ENCODE data around the gene AP3B1.
"Not testable (repeated sequence)": the region's sequence is repeated elsewhere in the genome, so short reads cannot be mapped to it uniquely, and the experiment has no call there.

AP3B1 gene

DNA sequence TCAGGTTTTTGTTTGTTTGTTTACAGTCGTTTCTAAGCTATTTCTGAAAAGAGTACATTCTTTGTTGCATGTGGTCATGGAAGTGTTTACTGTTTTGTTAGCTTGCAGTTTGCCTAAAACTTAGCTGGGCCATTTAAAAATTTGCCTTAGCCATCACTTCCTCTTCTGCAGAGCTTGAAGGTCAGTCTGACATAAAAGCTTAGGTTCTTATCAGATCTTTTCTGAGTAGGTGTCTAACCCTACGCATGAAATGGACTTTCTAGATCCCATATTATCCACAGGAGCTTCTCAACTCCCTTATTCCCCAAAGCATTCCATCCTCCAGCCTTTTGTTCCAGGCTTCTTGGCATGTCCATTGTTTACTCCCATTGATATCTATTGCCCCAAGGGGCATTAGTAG is 90.3 kb downstream of the AP3B1 start:
- in situ Hi-C loops (cut with MboI; ENCODE audit: low pct_unique_long_range_greater_than_20kb, low sequenced_read_pairs), result no loop called here

GRCh38 chr5:78203815-78204214 is 90.7 kb downstream of the AP3B1 start:
- in situ Hi-C loops (cut with MboI; ENCODE audit: low pct_unique_long_range_greater_than_20kb, low sequenced_read_pairs), result no loop called here

More for the DNA sequence above, 90.3 kb downstream of the AP3B1 start:
- no peak for DNase-seq

DNA sequence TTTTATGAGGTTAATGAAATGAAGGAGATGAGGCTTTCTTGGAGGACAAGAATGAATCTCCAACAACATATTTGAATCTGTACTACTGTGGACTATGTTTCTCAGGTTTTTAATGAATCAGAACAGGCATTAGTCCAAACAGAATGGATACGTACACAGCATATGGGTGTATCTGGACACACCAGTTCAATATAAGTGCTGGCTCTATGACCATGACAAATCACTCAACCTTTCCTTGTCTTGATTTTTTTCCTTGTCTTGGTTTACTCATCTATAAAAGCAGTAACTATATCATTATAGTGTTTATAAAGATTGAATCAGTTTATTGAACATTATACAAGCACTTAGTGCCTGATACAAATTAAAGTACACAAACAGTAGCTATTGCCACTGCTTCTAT is 104.1 kb downstream of the AP3B1 start:
- DNase-seq, result no peak
- in situ Hi-C loops (cut with MboI; ENCODE audit: low pct_unique_long_range_greater_than_20kb, low sequenced_read_pairs), result no loop called here

More at GRCh38 chr5:78203815-78204214, 90.7 kb downstream of the AP3B1 start:
- no peak for DNase-seq

- in situ Hi-C loops (cut with MboI; ENCODE audit: low pct_unique_long_range_greater_than_20kb, low sequenced_read_pairs); DNase-seq: not testable (repeated sequence)
Measured at GRCh38 chr5:78188681-78189080, 105.8 kb downstream of the AP3B1 start.

DNA sequence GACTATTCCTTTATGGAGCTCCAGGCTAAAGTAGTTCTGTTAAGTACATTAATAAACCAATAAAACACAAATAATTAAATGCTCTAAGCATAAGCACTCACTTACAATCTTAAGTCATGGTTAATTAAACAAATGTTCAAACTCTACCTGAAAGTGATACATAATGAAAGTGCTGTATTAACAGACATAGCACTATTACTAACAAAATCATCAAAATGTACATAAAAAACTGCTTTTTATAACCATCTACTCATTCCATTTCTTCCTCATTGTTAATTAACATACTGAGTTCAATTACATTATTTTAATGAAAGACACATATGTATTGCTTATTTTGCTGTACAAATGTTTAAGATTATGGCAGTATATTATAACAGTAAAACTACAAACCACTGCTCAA is 107.3 kb downstream of the AP3B1 start:
- no peak for DNase-seq
- in situ Hi-C loops (cut with MboI; ENCODE audit: low pct_unique_long_range_greater_than_20kb, low sequenced_read_pairs), result no loop called here

DNA sequence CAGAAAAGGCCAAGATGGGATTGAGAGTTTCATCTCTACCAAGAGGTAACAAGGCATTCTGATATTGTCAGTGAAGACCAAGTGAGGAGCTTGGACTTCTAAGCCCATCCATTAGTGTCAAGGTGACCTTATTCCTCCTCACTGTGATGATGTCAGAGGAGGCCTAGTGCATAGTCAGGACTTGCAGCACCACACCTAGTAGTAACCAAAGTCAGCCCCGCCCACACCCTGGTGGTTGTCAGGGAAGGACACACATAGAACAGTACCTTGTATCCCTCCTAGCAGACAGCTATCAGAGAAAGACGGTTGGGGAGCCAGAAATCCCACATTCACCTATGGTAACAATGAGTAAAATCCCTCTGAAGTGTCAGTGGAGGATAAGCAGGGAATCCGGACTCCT is 111.7 kb downstream of the AP3B1 start:
- DNase-seq, result no peak
- in situ Hi-C loops (cut with MboI; ENCODE audit: low pct_unique_long_range_greater_than_20kb, low sequenced_read_pairs), result no loop called here

DNA sequence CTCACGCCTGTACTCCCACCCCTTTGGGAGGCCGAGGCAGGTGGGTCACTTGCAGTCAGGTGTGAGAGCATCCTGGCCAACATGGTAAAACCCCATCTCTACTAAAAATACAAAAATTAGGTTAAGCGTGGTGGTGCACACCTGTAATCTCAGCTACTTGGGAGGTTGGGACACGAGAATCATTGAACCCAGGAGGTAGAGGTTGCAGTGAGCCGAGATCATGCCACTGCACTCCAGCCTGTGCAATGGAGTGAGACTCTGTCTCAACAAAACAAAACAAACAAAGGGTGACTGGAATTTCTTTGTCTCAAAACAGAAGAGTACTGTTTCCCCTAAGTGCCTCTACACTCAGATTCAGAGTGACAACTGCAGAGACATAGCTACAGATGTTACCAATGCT is 116.1 kb downstream of the AP3B1 start:
- no peak for DNase-seq
- in situ Hi-C loops (cut with MboI; ENCODE audit: low pct_unique_long_range_greater_than_20kb, low sequenced_read_pairs), result no loop called here

GRCh38 chr5:78170335-78170734 is 124.2 kb downstream of the AP3B1 start:
- in situ Hi-C loops (cut with MboI; ENCODE audit: low pct_unique_long_range_greater_than_20kb, low sequenced_read_pairs); DNase-seq: not testable (repeated sequence)

GRCh38 chr5:78162253-78162862 is 132.1 kb downstream of the AP3B1 start:
- DNase-seq, result peak; percentile 37
- in situ Hi-C loops (cut with MboI; ENCODE audit: low pct_unique_long_range_greater_than_20kb, low sequenced_read_pairs), result no loop called here

- in situ Hi-C loops (cut with MboI; ENCODE audit: low pct_unique_long_range_greater_than_20kb, low sequenced_read_pairs), result no loop called here
Measured at GRCh38 chr5:78157001-78157400, 137.5 kb downstream of the AP3B1 start.

GRCh38 chr5:78151594-78152271 is 142.8 kb downstream of the AP3B1 start:
- in situ Hi-C loops (cut with MboI; ENCODE audit: low pct_unique_long_range_greater_than_20kb, low sequenced_read_pairs), result no loop called here

More at GRCh38 chr5:78157001-78157400, 137.5 kb downstream of the AP3B1 start:
- DNase-seq, result no peak

GRCh38 chr5:78137290-78137689 is 157.2 kb downstream of the AP3B1 start:
- in situ Hi-C loops (cut with MboI; ENCODE audit: low pct_unique_long_range_greater_than_20kb, low sequenced_read_pairs), result no loop called here
- no peak for DNase-seq

More at GRCh38 chr5:78151594-78152271, 142.8 kb downstream of the AP3B1 start:
- DNase-seq, result no peak

DNA sequence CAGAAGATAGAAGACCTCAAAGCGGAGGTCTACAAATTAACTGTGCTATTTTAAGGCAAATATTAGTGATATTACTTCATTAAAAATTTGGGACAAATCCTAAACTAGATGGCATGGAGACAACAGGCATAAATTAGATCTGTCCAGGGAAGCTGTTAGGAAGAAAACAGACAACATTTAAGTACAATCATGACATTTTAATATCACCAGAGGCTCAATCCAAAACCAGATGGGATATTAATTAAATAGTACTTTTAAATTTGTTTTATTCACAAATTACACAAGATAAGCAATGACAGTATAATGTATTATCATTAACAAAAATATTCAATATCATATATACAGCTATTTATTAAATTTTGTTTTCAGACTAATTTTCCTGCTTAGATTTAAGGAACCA is 161.1 kb downstream of the AP3B1 start:
- no peak for DNase-seq
- in situ Hi-C loops (cut with MboI; ENCODE audit: low pct_unique_long_range_greater_than_20kb, low sequenced_read_pairs), result no loop called here

- no peak for DNase-seq
- in situ Hi-C loops (cut with MboI; ENCODE audit: low pct_unique_long_range_greater_than_20kb, low sequenced_read_pairs), result no loop called here
Measured at GRCh38 chr5:78132507-78132906, 162.0 kb downstream of the AP3B1 start.

DNA sequence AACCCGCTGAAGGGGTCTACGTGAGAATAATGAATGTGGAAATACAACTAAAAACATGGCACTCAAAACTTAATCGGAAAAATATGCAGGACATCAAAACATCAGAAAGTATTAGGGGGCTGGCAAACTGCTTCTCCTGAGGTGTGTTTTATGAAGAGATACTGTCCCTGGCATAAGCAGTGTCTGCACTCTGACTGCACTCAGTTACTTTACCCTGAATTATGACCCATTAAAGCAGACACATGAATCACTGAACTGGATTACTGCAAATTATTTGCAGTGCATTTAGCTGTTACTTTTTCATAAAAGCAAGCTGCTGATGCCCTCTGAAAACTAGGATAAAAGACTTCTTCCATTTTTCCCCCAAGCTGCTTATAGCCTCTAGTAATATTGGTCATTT is 164.9 kb downstream of the AP3B1 start:
- DNase-seq, result no peak
- in situ Hi-C loops (cut with MboI; ENCODE audit: low pct_unique_long_range_greater_than_20kb, low sequenced_read_pairs), result no loop called here

GRCh38 chr5:78127875-78128274 is 166.6 kb downstream of the AP3B1 start:
- in situ Hi-C loops (cut with MboI; ENCODE audit: low pct_unique_long_range_greater_than_20kb, low sequenced_read_pairs), result no loop called here
- no peak for DNase-seq

- DNase-seq, result no peak
- in situ Hi-C loops (cut with MboI; ENCODE audit: low pct_unique_long_range_greater_than_20kb, low sequenced_read_pairs), result no loop called here
Measured at GRCh38 chr5:78126536-78126935, 168.0 kb downstream of the AP3B1 start.

GRCh38 chr5:78116167-78116566 is 178.3 kb downstream of the AP3B1 start:
- DNase-seq, result no peak
- in situ Hi-C loops (cut with MboI; ENCODE audit: low pct_unique_long_range_greater_than_20kb, low sequenced_read_pairs), result no loop called here

DNA sequence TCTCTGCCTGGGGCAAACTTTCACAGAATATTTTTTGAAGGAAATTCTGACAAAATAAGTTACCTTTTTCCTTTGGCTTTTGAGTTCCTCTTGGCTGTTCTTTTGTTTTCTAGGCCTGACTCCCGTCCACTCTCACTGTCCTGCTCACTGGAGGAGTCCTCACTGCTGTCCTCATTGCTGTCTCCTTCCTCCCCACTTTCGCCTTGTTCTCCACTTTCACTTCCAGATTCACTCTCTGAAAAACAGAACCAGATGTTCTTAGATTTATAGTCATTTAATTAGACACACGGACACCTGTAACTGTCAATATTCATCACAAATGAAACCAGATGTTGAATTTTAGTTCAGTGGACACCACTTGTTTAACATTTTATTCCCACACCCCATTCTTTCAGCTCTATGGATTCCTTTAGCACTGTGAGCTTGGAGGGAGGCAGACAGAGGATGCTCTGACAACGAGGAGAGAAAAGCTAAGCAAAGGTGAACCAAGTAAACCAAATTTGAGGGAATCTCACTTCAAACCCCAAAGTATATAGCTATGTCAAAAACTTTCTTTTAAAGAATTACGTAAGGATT is 180.7 kb downstream of the AP3B1 start:
- in situ Hi-C loops (cut with MboI; ENCODE audit: low pct_unique_long_range_greater_than_20kb, low sequenced_read_pairs), result no loop called here
- DNase-seq, result no peak

- in situ Hi-C loops (cut with MboI; ENCODE audit: low pct_unique_long_range_greater_than_20kb, low sequenced_read_pairs), result no loop called here
- no peak for DNase-seq
Measured at GRCh38 chr5:78112931-78113330, 181.6 kb downstream of the AP3B1 start.
